Common myeloid progenitor, CD34-positive (primary cell): ENCODE data around the gene KRT1.

Experiments
- CTCF ChIA-PET: fragments of 350-600 bp; sonication (Branson Sonifier 250); formaldehyde crosslinking; loops from one replicate; lab custom pipeline; 2021; ENCODE audit warnings: antibody characterized with exemption; lab: Charles Lee
- POLR2A ChIA-PET: fragments of 350-600 bp; sonication (Branson Sonifier 250); formaldehyde crosslinking; loops from one replicate; lab custom pipeline; 2021; ENCODE audit warnings: antibody characterized with exemption; lab: Charles Lee
- DNase-seq, 3 donors: peaks; one replicate each; pipeline versions ENCODE4 v3.0.0 to v3.0.0-alpha.2; 2013
- H3K27ac ChIP-seq, 2 experiments: 1 replicate in 1 of 2; 2 replicates in 1 of 2; pipeline ENCODE4 v1.7.0; 2013; ENCODE audit warnings: inconsistent platforms in 2 of 2, low read length in 2 of 2, mild to moderate bottlenecking in 2 of 2, low read depth in 1 of 2, moderate library complexity in 1 of 2; ENCODE audit not compliant: severe bottlenecking in 2 of 2, insufficient read depth in 1 of 2, poor library complexity in 1 of 2
- H3K27me3 ChIP-seq, 5 experiments: replicated peaks in 2 of 5; 1 replicate in 3 of 5; 2 replicates in 2 of 5; pipeline versions ENCODE4 v1.6.1 to v1.7.0; 2013; ENCODE audit warnings: low read length in 4 of 5, mild to moderate bottlenecking in 2 of 5, moderate library complexity in 2 of 5, inconsistent platforms in 1 of 5; ENCODE audit not compliant: insufficient read depth in 5 of 5, control insufficient read depth in 4 of 5
- H3K36me3 ChIP-seq, 4 experiments: 1 replicate in 2 of 4; 2 replicates in 2 of 4; pipeline versions ENCODE4 v1.6.1 to v1.7.0; 2013; ENCODE audit warnings: low read length in 3 of 4, control low read depth in 1 of 4, mild to moderate bottlenecking in 1 of 4; ENCODE audit not compliant: control insufficient read depth in 4 of 4, insufficient read depth in 4 of 4
- H3K4me1 ChIP-seq, 4 experiments: 1 replicate in 3 of 4; 2 replicates in 1 of 4; pipeline versions ENCODE4 v1.6.1 to v1.7.1; 2013; ENCODE audit warnings: low read length in 3 of 4, mild to moderate bottlenecking in 3 of 4, control low read depth in 1 of 4, inconsistent platforms in 1 of 4, moderate library complexity in 1 of 4; ENCODE audit not compliant: control insufficient read depth in 4 of 4, insufficient read depth in 4 of 4; ENCODE audit errors: control extremely low read depth in 1 of 4
- H3K4me3 ChIP-seq, 7 experiments: 1 replicate in 4 of 7; 2 replicates in 3 of 7; pipeline versions ENCODE4 v1.5.1 to v1.7.0; 2013; ENCODE audit warnings: mild to moderate bottlenecking in 7 of 7, low read length in 6 of 7, moderate library complexity in 6 of 7, inconsistent platforms in 2 of 7, low read depth in 2 of 7, control low read depth in 1 of 7; ENCODE audit not compliant: insufficient read depth in 4 of 7, control insufficient read depth in 1 of 7; ENCODE audit errors: extremely low read depth in 1 of 7
- H3K9me3 ChIP-seq, 5 experiments: 1 replicate in 4 of 5; 2 replicates in 1 of 5; pipeline versions ENCODE4 v1.6.1 to v1.7.1; 2013; ENCODE audit warnings: low read length in 4 of 5, mild to moderate bottlenecking in 2 of 5, inconsistent platforms in 1 of 5, low read depth in 1 of 5, moderate library complexity in 1 of 5; ENCODE audit not compliant: control insufficient read depth in 4 of 5, insufficient read depth in 2 of 5; ENCODE audit errors: control extremely low read depth in 1 of 5
- WGBS: methylation state at CpG from one replicate; pipeline ENCODE4 v1.1.5; 2013; ENCODE audit not compliant: insufficient coverage; 5-methylcytosine and 5-hydroxymethylcytosine counted together

The KRT1 gene

DNA sequence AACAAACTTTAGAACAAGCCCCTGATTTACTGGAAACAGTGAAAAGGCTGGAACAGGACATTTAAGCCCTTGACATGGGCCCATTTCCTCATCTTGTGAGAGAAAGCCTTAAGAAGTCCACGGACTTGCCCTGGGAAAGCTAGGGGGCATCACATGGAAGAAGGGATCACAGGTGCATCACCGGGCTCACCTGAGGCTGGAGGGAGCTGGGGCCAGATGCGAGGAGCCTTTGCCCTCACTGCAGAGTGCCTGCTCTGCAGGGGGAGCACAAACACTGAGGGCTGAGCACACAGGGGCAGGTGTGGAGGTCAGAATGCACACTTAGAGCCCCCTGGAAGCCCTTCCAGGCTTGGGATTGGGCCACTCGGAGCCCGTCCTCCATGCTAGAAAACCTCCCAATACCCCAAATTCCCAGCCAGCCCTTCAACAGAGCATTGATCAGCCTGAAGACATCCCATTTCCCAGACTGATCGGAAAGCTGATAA lies 5.2 kb upstream of the KRT1 start:
- CTCF ChIA-PET, result interaction anchor here (0.9 kb wide), 1 partner anchor 13 kb away, joined by 3 read pairs; no protein-coding TSS in a partner anchor
- peaks cover 0 to 19% (median 0%) of the 10 kb centered on the region in 5 experiments for H3K27me3 ChIP-seq
- H3K4me1 ChIP-seq, result peaks cover 0 to 19% (median 7%) of the 10 kb centered on the region in 4 experiments
- WGBS, result 85% methylated on average over 6 of the region's 6 CpGs
- no peaks in the 10 kb centered on the region for H3K36me3 ChIP-seq
- POLR2A ChIA-PET, result no interaction called here
- no peaks in the 10 kb centered on the region for H3K9me3 ChIP-seq
- DNase-seq, result no peak
- no peak overlapping the region for H3K4me3 ChIP-seq
- H3K27ac ChIP-seq, result no peak overlapping the region

DNA sequence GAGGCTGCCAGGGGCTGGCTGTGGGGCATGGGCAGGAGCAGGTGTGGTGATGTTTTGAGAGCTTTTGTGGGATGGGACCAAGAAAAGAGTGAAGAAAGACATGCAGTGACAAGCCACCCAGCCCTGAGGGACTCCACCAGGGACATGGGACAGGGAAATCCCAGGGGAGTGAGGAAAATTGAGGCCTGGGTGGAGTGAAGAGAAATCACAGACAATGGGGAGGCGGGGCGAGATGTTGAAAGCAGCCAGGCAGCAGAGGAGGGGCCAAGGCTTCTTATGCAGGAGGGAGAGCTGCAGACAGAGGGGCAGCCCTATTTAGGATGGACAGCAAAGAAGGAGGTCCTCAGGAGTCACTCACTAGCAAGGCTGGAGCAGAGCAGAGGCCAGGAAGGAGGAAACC lies 4.2 kb upstream of the KRT1 start:
- ChIA-PET POLR2A (no interaction called here), CTCF (no interaction called here)
- Histone ChIP-seq H3K4me3 (no peak overlapping the region), H3K27ac (no peak overlapping the region), H3K4me1 (peaks cover 0 to 12% (median 7%) of the 10 kb centered on the region in 4 experiments), H3K27me3 (peaks cover 0 to 13% (median 0%) of the 10 kb centered on the region in 5 experiments), H3K36me3 (no peaks in the 10 kb centered on the region), H3K9me3 (no peaks in the 10 kb centered on the region)
- WGBS, result 96% methylated on average over 2 of the region's 2 CpGs
- no peak for DNase-seq

DNA sequence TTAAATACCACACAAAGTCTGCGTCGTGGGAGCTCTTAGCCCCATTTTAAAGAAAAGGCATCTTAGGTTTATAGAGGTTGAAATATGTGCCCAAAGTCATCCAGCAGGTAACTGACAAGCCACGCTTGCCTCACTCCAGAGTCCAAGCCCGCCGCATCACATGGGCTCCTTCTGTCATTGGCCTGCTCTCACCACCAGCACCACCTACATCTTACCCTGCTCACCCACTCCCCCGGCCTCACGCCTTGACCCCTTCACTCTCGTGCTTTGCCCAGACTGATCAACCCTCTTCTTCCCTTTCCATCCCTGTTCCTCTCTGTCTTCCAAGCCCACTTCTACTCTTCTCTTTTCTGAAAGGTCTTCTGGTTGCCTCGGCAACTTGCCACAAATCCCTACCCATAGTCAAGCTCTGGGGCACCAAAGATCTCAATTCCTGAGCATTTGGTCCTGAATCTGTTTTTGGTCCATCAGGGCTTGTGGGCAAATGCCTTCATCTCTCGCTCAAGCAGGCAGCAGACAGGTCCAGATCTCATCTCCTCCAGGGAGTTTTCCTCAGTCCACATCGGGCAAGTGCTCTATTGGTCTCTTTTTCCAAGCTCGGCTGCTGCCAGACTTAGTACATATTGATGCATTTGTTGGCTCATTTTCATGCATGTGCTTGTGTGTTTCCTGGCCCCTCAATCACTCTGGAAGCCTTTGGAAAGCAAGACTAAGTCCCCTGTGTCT lies 3.5 kb upstream of the KRT1 start:
- Histone ChIP-seq H3K4me3 (no peak overlapping the region), H3K4me1 (peaks cover 0 to 12% (median 7%) of the 10 kb centered on the region in 4 experiments), H3K27me3 (peaks cover 0 to 13% (median 0%) of the 10 kb centered on the region in 5 experiments), H3K9me3 (no peaks in the 10 kb centered on the region), H3K27ac (no peak overlapping the region), H3K36me3 (no peaks in the 10 kb centered on the region)
- ChIA-PET CTCF (no interaction called here), POLR2A (interaction anchor here (0.6 kb wide), 1 partner anchor 625 kb away, joined by 7 read pairs; no protein-coding TSS in a partner anchor)
- 99% methylated on average over 9 of the region's 12 CpGs for WGBS
- DNase-seq, result no peak

DNA sequence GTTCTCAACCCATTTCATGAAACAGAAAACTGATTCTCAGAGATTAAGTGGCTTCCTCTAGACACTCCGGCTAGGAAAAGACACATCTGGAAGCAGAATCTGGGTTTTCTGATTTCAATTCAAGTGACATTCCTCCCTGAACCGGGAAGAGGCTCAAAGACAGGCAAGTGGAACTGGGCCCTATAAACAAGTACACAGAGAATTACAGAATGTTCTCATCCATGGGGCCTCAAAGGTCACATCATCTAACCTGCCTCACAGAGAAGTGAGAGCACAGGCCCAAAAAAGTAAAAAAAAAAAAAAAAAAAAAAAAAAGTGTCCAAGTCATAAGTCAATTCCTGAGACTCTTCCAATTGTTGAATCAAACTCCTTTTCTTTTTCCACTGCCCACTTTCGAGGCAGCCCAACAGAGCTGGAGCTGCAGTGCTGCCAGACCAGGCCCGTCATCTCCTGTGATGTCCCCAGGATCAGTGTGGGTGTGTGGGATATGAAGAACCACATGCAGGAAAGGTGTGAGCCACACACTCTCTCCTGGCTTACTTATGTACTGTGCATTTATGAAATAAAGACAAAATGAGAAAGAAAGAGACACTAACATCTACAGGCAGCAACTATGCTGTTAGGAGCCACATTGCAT lies 2.8 kb upstream of the KRT1 start:
- WGBS, result 100% methylated on average over 1 of the region's 4 CpGs

DNA sequence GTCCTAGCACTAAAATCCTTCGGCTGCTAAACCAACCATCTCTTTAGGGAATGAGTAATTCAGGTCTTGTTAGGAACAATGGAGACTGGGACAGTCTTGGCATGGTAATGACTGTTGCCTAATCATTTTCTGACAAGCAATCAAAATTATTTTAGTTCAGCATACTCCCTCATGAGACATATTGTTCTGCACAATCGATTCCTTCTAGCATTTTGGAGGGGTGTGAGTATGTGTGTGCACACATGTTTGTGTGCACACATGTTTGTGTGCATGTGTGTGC lies 2.1 kb upstream of the KRT1 start:
- no CpG with 5 or more reads among the region's 2 CpGs for WGBS
- ChIA-PET CTCF (interaction anchor here (1.0 kb wide), 1 partner anchor 15 kb away, joined by 3 read pairs; no protein-coding TSS in a partner anchor), POLR2A (no interaction called here)
- no peak overlapping the region for H3K27ac ChIP-seq
- H3K9me3 ChIP-seq, result no peaks in the 10 kb centered on the region
- no peak for DNase-seq
- no peaks in the 10 kb centered on the region for H3K36me3 ChIP-seq
- peaks cover 0 to 9% (median 0%) of the 10 kb centered on the region in 5 experiments for H3K27me3 ChIP-seq
- H3K4me1 ChIP-seq, result peaks cover 0 to 12% (median 7%) of the 10 kb centered on the region in 4 experiments
- H3K4me3 ChIP-seq, result no peak overlapping the region

More for the DNA sequence above, 2.8 kb upstream of the KRT1 start:
- H3K27me3 ChIP-seq, result peaks cover 0 to 9% (median 0%) of the 10 kb centered on the region in 5 experiments
- POLR2A ChIA-PET, result interaction anchor here (0.6 kb wide), 1 partner anchor 625 kb away, joined by 7 read pairs; no protein-coding TSS in a partner anchor
- no peak for DNase-seq
- CTCF ChIA-PET, result interaction anchor here (1.0 kb wide), 1 partner anchor 15 kb away, joined by 3 read pairs; no protein-coding TSS in a partner anchor
- H3K27ac ChIP-seq, result no peak overlapping the region
- H3K4me3 ChIP-seq, result no peak overlapping the region
- no peaks in the 10 kb centered on the region for H3K36me3 ChIP-seq
- H3K4me1 ChIP-seq, result peaks cover 0 to 12% (median 7%) of the 10 kb centered on the region in 4 experiments
- H3K9me3 ChIP-seq, result no peaks in the 10 kb centered on the region

DNA sequence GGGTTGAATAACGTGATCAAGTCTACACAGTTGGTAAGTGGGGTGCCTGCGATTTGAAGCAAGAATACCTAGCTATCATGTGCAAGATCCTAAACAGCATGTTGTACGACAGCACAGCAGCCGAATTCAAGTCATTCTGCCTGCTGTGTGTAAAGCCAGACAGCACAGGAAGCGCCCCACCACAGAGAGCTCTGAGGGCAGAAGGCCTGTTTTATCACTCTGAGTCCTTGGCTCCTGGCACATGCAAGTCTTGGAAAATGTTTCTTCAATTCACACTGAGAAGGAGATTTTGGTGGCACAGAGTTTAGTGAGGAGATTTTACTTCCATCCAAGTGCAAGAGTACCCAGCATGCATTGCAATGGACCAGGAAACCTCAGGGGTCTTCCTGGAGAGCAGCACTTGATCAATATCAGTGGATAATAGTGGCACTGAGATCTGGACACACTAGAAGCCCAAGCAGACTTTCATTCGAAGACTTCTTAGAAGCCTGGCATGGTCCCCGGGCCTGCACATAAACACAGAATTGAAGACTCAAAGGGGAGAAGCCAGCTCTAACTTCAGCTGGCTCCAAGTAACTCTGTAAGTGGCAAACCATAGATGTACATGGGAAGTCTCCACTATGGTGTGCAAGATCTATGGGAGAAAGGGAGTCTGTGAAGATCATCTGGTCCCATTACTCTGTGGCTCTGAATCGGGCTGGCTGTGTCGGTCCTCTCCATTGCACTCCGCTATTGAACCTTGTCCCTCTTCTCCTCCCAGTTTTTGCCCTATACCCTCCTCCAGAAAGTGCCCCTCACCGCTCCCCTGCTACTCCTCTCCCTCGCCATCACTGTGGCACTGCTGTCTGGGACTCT lies 1.5 kb upstream of the KRT1 start:
- Histone ChIP-seq H3K36me3 (no peaks in the 10 kb centered on the region), H3K27ac (no peak overlapping the region), H3K9me3 (no peaks in the 10 kb centered on the region), H3K27me3 (peaks cover 0 to 6% (median 0%) of the 10 kb centered on the region in 5 experiments), H3K4me3 (no peak overlapping the region), H3K4me1 (peaks cover 0 to 12% (median 7%) of the 10 kb centered on the region in 4 experiments)
- WGBS, result 60% methylated on average over 10 of the region's 12 CpGs
- POLR2A ChIA-PET, result no interaction called here
- DNase-seq, result peak; percentile 23 to 74 (median 59)
- CTCF ChIA-PET, result interaction anchor here (1.0 to 1.6 kb wide), 2 partner anchors 9 to 14 kb away, joined by 3 to 4 read pairs; no protein-coding TSS in a partner anchor
